Measurements from ENCODE around the gene MARCHF5.

DNA sequence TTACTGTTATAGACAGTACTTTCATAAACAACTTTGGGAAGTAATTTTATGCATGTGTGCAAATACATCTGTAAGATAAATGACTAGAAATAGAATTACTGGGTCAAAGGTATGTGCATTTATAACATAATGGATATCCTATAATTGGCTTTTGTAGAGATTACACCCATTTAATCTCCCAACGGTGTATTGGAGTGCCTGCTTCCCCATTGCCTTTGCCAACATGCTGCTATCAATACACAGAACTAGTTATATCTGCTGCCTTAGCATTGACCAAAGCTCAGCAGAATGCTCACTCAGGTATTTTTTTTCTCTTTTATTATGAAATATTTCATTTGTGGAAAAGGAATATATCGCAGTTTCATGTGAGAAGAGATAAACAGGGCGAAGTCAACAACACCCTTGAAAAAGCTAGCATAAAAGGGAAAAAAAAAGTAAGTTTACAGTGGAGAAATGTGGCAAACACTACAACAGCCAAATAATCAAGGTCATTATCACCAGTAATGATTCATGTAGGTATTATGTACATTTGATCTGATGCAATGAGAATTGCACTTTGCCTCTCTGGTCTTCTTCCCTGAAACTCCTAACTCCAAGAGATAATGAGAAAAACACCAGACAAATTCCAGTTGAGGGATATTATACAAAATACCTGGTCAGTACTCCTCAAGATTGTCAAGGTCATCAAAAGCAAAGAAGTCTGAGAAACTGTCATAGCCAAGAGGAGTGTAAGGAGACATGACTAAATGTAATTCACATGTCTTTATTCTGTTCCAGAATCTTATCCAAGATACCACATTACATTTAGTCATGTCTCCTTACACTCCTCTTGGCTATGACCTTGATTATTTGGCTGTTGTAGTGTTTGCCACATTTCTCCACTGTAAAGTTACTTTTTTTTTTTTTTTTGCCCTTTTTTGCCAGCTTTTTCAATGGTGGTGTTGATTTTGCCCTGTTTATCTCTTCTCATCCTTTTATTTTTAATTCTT, 36.8 kb downstream of the MARCHF5 start:
- TF ChIP-seq, protein P1, sequence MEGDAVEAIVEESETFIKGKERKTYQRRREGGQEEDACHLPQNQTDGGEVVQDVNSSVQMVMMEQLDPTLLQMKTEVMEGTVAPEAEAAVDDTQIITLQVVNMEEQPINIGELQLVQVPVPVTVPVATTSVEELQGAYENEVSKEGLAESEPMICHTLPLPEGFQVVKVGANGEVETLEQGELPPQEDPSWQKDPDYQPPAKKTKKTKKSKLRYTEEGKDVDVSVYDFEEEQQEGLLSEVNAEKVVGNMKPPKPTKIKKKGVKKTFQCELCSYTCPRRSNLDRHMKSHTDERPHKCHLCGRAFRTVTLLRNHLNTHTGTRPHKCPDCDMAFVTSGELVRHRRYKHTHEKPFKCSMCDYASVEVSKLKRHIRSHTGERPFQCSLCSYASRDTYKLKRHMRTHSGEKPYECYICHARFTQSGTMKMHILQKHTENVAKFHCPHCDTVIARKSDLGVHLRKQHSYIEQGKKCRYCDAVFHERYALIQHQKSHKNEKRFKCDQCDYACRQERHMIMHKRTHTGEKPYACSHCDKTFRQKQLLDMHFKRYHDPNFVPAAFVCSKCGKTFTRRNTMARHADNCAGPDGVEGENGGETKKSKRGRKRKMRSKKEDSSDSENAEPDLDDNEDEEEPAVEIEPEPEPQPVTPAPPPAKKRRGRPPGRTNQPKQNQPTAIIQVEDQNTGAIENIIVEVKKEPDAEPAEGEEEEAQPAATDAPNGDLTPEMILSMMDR (IDR thresholded peaks at IDR 0.05): no peak
- TF ChIP-seq POLR2A (IDR thresholded peaks at IDR 0.05): no peak
